GM19452 (cell line): ENCODE data around the gene BMERB1.
"Not testable (repeated sequence)": the region's sequence is repeated elsewhere in the genome, so short reads cannot be mapped to it uniquely, and the experiment has no call there.

Source experiments
- ATAC-seq: cut with Tn5 transposase; IDR thresholded peaks from one replicate; pipeline ENCODE4 v1.9.1; 2021; ENCODE audit not compliant: unreplicated experiment

The BMERB1 gene

GRCh38 chr16:15459791-15460190, 25.4 kb downstream of the BMERB1 start:
- no peak for ATAC-seq

- no peak for ATAC-seq
Measured at GRCh38 chr16:15460601-15461000, 26.2 kb downstream of the BMERB1 start.

- no peak for ATAC-seq
Measured at GRCh38 chr16:15461376-15461775, 27.0 kb downstream of the BMERB1 start.

- ATAC-seq = no peak
Measured at GRCh38 chr16:15464401-15465186, 30.2 kb downstream of the BMERB1 start.

- ATAC-seq = no peak
Measured at GRCh38 chr16:15466131-15466530, 31.7 kb downstream of the BMERB1 start.

- ATAC-seq = no peak
Measured at GRCh38 chr16:15466886-15467781, 32.7 kb downstream of the BMERB1 start.

GRCh38 chr16:15476971-15477370, 42.6 kb downstream of the BMERB1 start:
- ATAC-seq = not testable (repeated sequence)

- ATAC-seq = no peak
Measured at GRCh38 chr16:15477802-15478201, 43.4 kb downstream of the BMERB1 start.

- no peak for ATAC-seq
Measured at GRCh38 chr16:15482068-15482747, 47.8 kb downstream of the BMERB1 start.

GRCh38 chr16:15482748-15483298, 48.4 kb downstream of the BMERB1 start:
- no peak for ATAC-seq

- no peak for ATAC-seq
Measured at GRCh38 chr16:15483857-15484256, 49.5 kb downstream of the BMERB1 start.

GRCh38 chr16:15484662-15485061, 50.3 kb downstream of the BMERB1 start:
- no peak for ATAC-seq

GRCh38 chr16:15485175-15485574, 50.8 kb downstream of the BMERB1 start:
- ATAC-seq = no peak

GRCh38 chr16:15486661-15487060, 52.3 kb downstream of the BMERB1 start:
- ATAC-seq = no peak

GRCh38 chr16:15487336-15488284, 53.2 kb downstream of the BMERB1 start:
- no peak for ATAC-seq

- ATAC-seq = no peak
Measured at GRCh38 chr16:15489016-15489415, 54.6 kb downstream of the BMERB1 start.

- ATAC-seq = no peak
Measured at GRCh38 chr16:15490123-15490711, 55.8 kb downstream of the BMERB1 start.

GRCh38 chr16:15491411-15491810, 57.0 kb downstream of the BMERB1 start:
- no peak for ATAC-seq

GRCh38 chr16:15492091-15492740, 57.8 kb downstream of the BMERB1 start:
- ATAC-seq = no peak
